DOHH2 (cell line): Measurements from ENCODE around the gene PIK3C2B.

Experiments used
- H3F3A ChIP-seq: fragments of 200-600 bp; sonication (generic), shearing (Covaris generic); 2 replicates; pipeline ENCODE4 v1.6.0; 2016; ENCODE audit warnings: antibody characterized with exemption, mild to moderate bottlenecking; ENCODE audit not compliant: control insufficient read depth, insufficient read depth
- H3K27ac ChIP-seq: fragments of 200-600 bp; sonication (generic); 2 replicates; pipeline ENCODE4 v1.5.1; 2014; ENCODE audit warnings: low read depth, mild to moderate bottlenecking, low read length, moderate library complexity
- H3K27me3 ChIP-seq: fragments of 200-600 bp; sonication (generic); 2 replicates; pipeline ENCODE4 v1.6.1; 2014; ENCODE audit warnings: mild to moderate bottlenecking, low read length, mixed read lengths; ENCODE audit not compliant: control insufficient read depth
- H3K36me3 ChIP-seq: fragments of 200-600 bp; sonication (generic); 2 replicates; pipeline ENCODE4 v1.6.1; 2014; ENCODE audit warnings: mild to moderate bottlenecking, low read length, moderate library complexity, mixed read lengths; ENCODE audit not compliant: control insufficient read depth
- H3K4me1 ChIP-seq: fragments of 200-600 bp; sonication (generic); 2 replicates; pipeline ENCODE4 v1.6.1; 2014; ENCODE audit warnings: mild to moderate bottlenecking, low read length, mixed read lengths; ENCODE audit not compliant: control insufficient read depth
- H3K4me2 ChIP-seq: fragments of 200-600 bp; sonication (generic); 2 replicates; pipeline ENCODE4 v1.6.0; 2014; ENCODE audit warnings: mild to moderate bottlenecking, low read length, moderate library complexity
- H3K4me3 ChIP-seq: fragments of 200-600 bp; sonication (generic); 2 replicates; pipeline ENCODE4 v1.5.1; 2014; ENCODE audit warnings: mild to moderate bottlenecking, low read length, mixed read lengths
- H3K79me2 ChIP-seq: fragments of 200-600 bp; sonication (generic); 2 replicates; pipeline ENCODE4 v1.6.1; 2014; ENCODE audit warnings: mild to moderate bottlenecking, low read length, mixed read lengths; ENCODE audit not compliant: control insufficient read depth
- H3K9me2 ChIP-seq: fragments of 200-600 bp; sonication (generic); replicated peaks from 2 replicates; pipeline ENCODE4 v1.6.1; 2014; ENCODE audit warnings: mild to moderate bottlenecking, low read length, mixed read lengths; ENCODE audit not compliant: control insufficient read depth
- H3K9me3 ChIP-seq: fragments of 200-600 bp; sonication (generic); 2 replicates; pipeline ENCODE4 v1.6.1; 2014; ENCODE audit warnings: antibody characterized with exemption, low read length, mixed read lengths; ENCODE audit not compliant: control insufficient read depth, insufficient read depth
- H4K20me1 ChIP-seq: fragments of 200-600 bp; sonication (generic); 2 replicates; pipeline ENCODE4 v1.6.0; 2014; ENCODE audit warnings: low read depth, mild to moderate bottlenecking, antibody characterized with exemption, low read length, moderate library complexity; ENCODE audit not compliant: control insufficient read depth, insufficient read depth
- CTCF ChIP-seq: fragments of 200-600 bp; sonication (generic); IDR thresholded peaks from one replicate; pipeline ENCODE4 v1.5.1; 2014; ENCODE audit warnings: antibody characterized with exemption, mild to moderate bottlenecking, low read depth, low read length; ENCODE audit not compliant: poor library complexity, severe bottlenecking
- EZH2phosphoT487 ChIP-seq: fragments of 200-600 bp; sonication (generic); IDR thresholded peaks from 2 replicates; pipeline ENCODE4 v1.6.1; 2017; ENCODE audit warnings: borderline replicate concordance, mild to moderate bottlenecking, antibody characterized with exemption, low read length, moderate library complexity, mixed read lengths

The PIK3C2B gene

GRCh38 chr1:204472660-204473059 lies 21.9 kb downstream of the PIK3C2B start:
- Histone ChIP-seq H3K79me2 (no peaks in the 10 kb centered on the region), H4K20me1 (no peaks in the 10 kb centered on the region; the same call in 1 of the 2 replicates)
- TF ChIP-seq CTCF: no peak
- TF ChIP-seq EZH2phosphoT487: no peak

GRCh38 chr1:204471687-204472086 lies 22.9 kb downstream of the PIK3C2B start:
- Histone ChIP-seq H3K27ac (no peak overlapping the region), H3K36me3 (no peaks in the 10 kb centered on the region), H3K79me2 (no peaks in the 10 kb centered on the region), H3K9me3 (no peaks in the 10 kb centered on the region), H3K27me3 (no peaks in the 10 kb centered on the region), H3K4me1 (peaks cover 19% of the 10 kb centered on the region), H3K4me2 (no peak overlapping the region), H4K20me1 (peaks cover under 1% of the 10 kb centered on the region; the same call in 1 of the 2 replicates), H3F3A (no peaks in the 10 kb centered on the region), H3K9me2 (no peaks in the 10 kb centered on the region), H3K4me3 (no peak overlapping the region)
- TF ChIP-seq CTCF (no peak), EZH2phosphoT487 (no peak)

More at GRCh38 chr1:204472660-204473059, 21.9 kb downstream of the PIK3C2B start:
- no peak overlapping the region for H3K27ac ChIP-seq
- no peaks in the 10 kb centered on the region for H3K36me3 ChIP-seq
- no peaks in the 10 kb centered on the region for H3K27me3 ChIP-seq
- peaks cover 16% of the 10 kb centered on the region for H3K4me1 ChIP-seq
- no peak overlapping the region for H3K4me2 ChIP-seq
- H3K9me3 ChIP-seq: no peaks in the 10 kb centered on the region
- no peaks in the 10 kb centered on the region for H3K9me2 ChIP-seq
- H3K4me3 ChIP-seq: no peak overlapping the region
- no peaks in the 10 kb centered on the region for H3F3A ChIP-seq

GRCh38 chr1:204469304-204469703 lies 25.3 kb downstream of the PIK3C2B start:
- Histone ChIP-seq H3K4me2 (no peak overlapping the region), H3K9me2 (no peaks in the 10 kb centered on the region), H3K9me3 (no peaks in the 10 kb centered on the region), H3K27me3 (no peaks in the 10 kb centered on the region), H3K27ac (no peak overlapping the region), H3K36me3 (no peaks in the 10 kb centered on the region), H3K4me3 (no peak overlapping the region), H3K4me1 (peaks cover 27% of the 10 kb centered on the region), H4K20me1 (peaks cover 4% of the 10 kb centered on the region; the same call in 1 of the 2 replicates), H3K79me2 (no peaks in the 10 kb centered on the region), H3F3A (no peaks in the 10 kb centered on the region)
- no peak for TF ChIP-seq EZH2phosphoT487
- TF ChIP-seq CTCF: no peak
